Measurements from ENCODE around the gene MFAP1.

Gene MFAP1

DNA sequence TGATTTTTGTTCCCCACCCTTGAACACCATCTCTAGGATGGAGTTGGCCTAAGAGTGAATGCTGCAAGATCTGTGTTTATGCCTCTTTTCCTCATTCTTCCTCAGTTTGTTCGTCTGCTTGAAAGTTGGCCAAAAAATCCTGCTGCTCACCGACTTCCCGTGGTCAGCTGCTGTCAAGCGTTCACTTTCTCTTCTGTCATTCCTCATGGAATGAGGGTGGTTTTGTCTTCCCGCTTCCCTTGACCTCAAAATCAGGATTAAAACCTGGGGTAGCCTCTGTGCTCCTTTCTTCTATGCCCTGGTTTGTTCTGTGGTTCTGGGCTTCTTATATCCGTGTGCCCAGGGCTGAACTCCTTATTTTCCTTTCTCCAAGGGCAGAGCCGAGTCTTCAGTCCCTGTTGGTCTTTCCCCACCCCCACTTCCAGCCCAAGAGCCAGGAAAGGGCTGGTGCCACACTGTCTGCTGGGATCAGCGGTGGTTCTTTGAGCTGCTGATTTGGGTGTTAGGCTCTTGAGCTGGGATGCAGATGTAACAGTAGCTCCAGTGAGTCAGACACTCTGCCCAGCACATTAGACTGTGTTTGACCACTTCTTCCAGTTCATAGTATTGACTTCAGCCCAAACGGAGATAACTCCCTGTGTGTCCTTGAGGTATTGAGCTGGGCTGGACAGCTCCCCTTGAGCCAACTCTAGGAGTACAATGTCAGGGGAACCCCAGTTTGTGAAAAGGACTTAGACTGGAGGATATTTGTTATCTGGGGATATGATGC is 30.0 kb downstream of the MFAP1 start:
- no peak for DNase-seq
- Histone ChIP-seq H3K27ac (ENCODE audit: insufficient read depth in 1 of 2, low read depth in 1 of 2, low read length in 2 of 2, poor library complexity in 1 of 2, severe bottlenecking in 2 of 2) (no peak overlapping the region), H3K4me3 (ENCODE audit: control insufficient read depth in 1 of 7, extremely low read depth in 1 of 7, insufficient read depth in 4 of 7, low read depth in 2 of 7, low read length in 6 of 7) (peak overlapping the region in 1 of 7 experiments; percentile 99), H3K27me3 (replicated peaks in 2 of 5; ENCODE audit: control insufficient read depth in 4 of 5, insufficient read depth in 5 of 5, low read length in 4 of 5) (no peaks in the 10 kb centered on the region), H3K4me1 (ENCODE audit: control extremely low read depth in 1 of 4, control insufficient read depth in 4 of 4, insufficient read depth in 4 of 4, low read length in 3 of 4) (peaks cover 3 to 26% (median 14%) of the 10 kb centered on the region in 4 experiments), H3K36me3 (ENCODE audit: control insufficient read depth in 4 of 4, insufficient read depth in 4 of 4, low read length in 3 of 4) (peaks cover 17 to 58% (median 48%) of the 10 kb centered on the region in 4 experiments), H3K9me3 (ENCODE audit: control extremely low read depth in 1 of 5, control insufficient read depth in 4 of 5, insufficient read depth in 2 of 5, low read depth in 1 of 5, low read length in 4 of 5) (no peaks in the 10 kb centered on the region)
- ChIA-PET POLR2A (interaction anchor here (0.9 to 1.3 kb wide), 2 partner anchors 16 to 30 kb away, joined by 3 to 5 read pairs; partner anchors contain the start of gene MFAP1), CTCF (interaction anchor here (1.3 to 6.3 kb wide), 3 partner anchors 10 to 17 kb away, joined by 5 to 37 read pairs (median 6); partner anchors contain the start of gene ELL3)
- WGBS (ENCODE audit: insufficient coverage) = 98% methylated on average over 8 of the region's 9 CpGs

- WGBS (ENCODE audit: insufficient coverage) = 91% methylated on average over 10 of the region's 10 CpGs
- POLR2A ChIA-PET = interaction anchor here (0.9 kb wide), 1 partner anchor 17 kb away, joined by 5 read pairs; no protein-coding TSS in a partner anchor
- no peak for DNase-seq
- Histone ChIP-seq H3K4me1 (ENCODE audit: control extremely low read depth in 1 of 4, control insufficient read depth in 4 of 4, insufficient read depth in 4 of 4, low read length in 3 of 4) (peaks cover 3 to 26% (median 13%) of the 10 kb centered on the region in 4 experiments), H3K27ac (ENCODE audit: insufficient read depth in 1 of 2, low read depth in 1 of 2, low read length in 2 of 2, poor library complexity in 1 of 2, severe bottlenecking in 2 of 2) (peak overlapping the region in 1 of 2 experiments; percentile 12), H3K9me3 (ENCODE audit: control extremely low read depth in 1 of 5, control insufficient read depth in 4 of 5, insufficient read depth in 2 of 5, low read depth in 1 of 5, low read length in 4 of 5) (no peaks in the 10 kb centered on the region), H3K4me3 (ENCODE audit: control insufficient read depth in 1 of 7, extremely low read depth in 1 of 7, insufficient read depth in 4 of 7, low read depth in 2 of 7, low read length in 6 of 7) (peak overlapping the region in 6 of 7 experiments; percentile 96 to 100 (median 98)), H3K27me3 (replicated peaks in 2 of 5; ENCODE audit: control insufficient read depth in 4 of 5, insufficient read depth in 5 of 5, low read length in 4 of 5) (no peaks in the 10 kb centered on the region), H3K36me3 (ENCODE audit: control insufficient read depth in 4 of 4, insufficient read depth in 4 of 4, low read length in 3 of 4) (peaks cover 13 to 50% (median 42%) of the 10 kb centered on the region in 4 experiments)
- CTCF ChIA-PET = interaction anchor here (0.6 to 6.3 kb wide), 5 partner anchors 9 to 1144 kb away, joined by 3 to 37 read pairs (median 5); partner anchors contain the start of gene ELL3
Observed at GRCh38 chr15:43793647-43794046, 30.8 kb downstream of the MFAP1 start.

- DNase-seq = no peak
- Histone ChIP-seq H3K4me1 (ENCODE audit: control extremely low read depth in 1 of 4, control insufficient read depth in 4 of 4, insufficient read depth in 4 of 4, low read length in 3 of 4) (peaks cover 3 to 26% (median 13%) of the 10 kb centered on the region in 4 experiments), H3K9me3 (ENCODE audit: control extremely low read depth in 1 of 5, control insufficient read depth in 4 of 5, insufficient read depth in 2 of 5, low read depth in 1 of 5, low read length in 4 of 5) (no peaks in the 10 kb centered on the region), H3K36me3 (ENCODE audit: control insufficient read depth in 4 of 4, insufficient read depth in 4 of 4, low read length in 3 of 4) (peaks cover 12 to 46% (median 40%) of the 10 kb centered on the region in 4 experiments), H3K27ac (ENCODE audit: insufficient read depth in 1 of 2, low read depth in 1 of 2, low read length in 2 of 2, poor library complexity in 1 of 2, severe bottlenecking in 2 of 2) (peak overlapping the region; percentile 97 to 99), H3K27me3 (replicated peaks in 2 of 5; ENCODE audit: control insufficient read depth in 4 of 5, insufficient read depth in 5 of 5, low read length in 4 of 5) (no peaks in the 10 kb centered on the region), H3K4me3 (ENCODE audit: control insufficient read depth in 1 of 7, extremely low read depth in 1 of 7, insufficient read depth in 4 of 7, low read depth in 2 of 7, low read length in 6 of 7) (peak overlapping the region; percentile 78 to 100 (median 98))
- POLR2A ChIA-PET = interaction anchor here (0.9 to 1.6 kb wide), 2 partner anchors 16 to 22 kb away, joined by 4 to 5 read pairs; partner anchors contain the start of gene ELL3
- 7% methylated on average over 32 of the region's 33 CpGs for WGBS (ENCODE audit: insufficient coverage)
- CTCF ChIA-PET = interaction anchor here (0.6 to 6.3 kb wide), 5 partner anchors 9 to 1143 kb away, joined by 3 to 37 read pairs (median 5); partner anchors contain the start of gene ELL3
Observed at GRCh38 chr15:43792761-43793476, 31.6 kb downstream of the MFAP1 start.

GRCh38 chr15:43791993-43792760 is 32.3 kb downstream of the MFAP1 start, which contains the start of gene SERF2:
Gene SERF2, plus strand, starts transcription at chr15:43792320. Its CDS starts 57 bp downstream, at chr15:43792377.
- Histone ChIP-seq H3K36me3 (ENCODE audit: control insufficient read depth in 4 of 4, insufficient read depth in 4 of 4, low read length in 3 of 4) (peaks cover 12 to 41% (median 36%) of the 10 kb centered on the region in 4 experiments), H3K9me3 (ENCODE audit: control extremely low read depth in 1 of 5, control insufficient read depth in 4 of 5, insufficient read depth in 2 of 5, low read depth in 1 of 5, low read length in 4 of 5) (no peaks in the 10 kb centered on the region), H3K27ac (ENCODE audit: insufficient read depth in 1 of 2, low read depth in 1 of 2, low read length in 2 of 2, poor library complexity in 1 of 2, severe bottlenecking in 2 of 2) (peak within 1 kb of the TSS; percentile 97 to 99), H3K27me3 (replicated peaks in 2 of 5; ENCODE audit: control insufficient read depth in 4 of 5, insufficient read depth in 5 of 5, low read length in 4 of 5) (no peaks in the 10 kb centered on the region), H3K4me3 (ENCODE audit: control insufficient read depth in 1 of 7, extremely low read depth in 1 of 7, insufficient read depth in 4 of 7, low read depth in 2 of 7, low read length in 6 of 7) (peak within 1 kb of the TSS; percentile 78 to 100 (median 98)), H3K4me1 (ENCODE audit: control extremely low read depth in 1 of 4, control insufficient read depth in 4 of 4, insufficient read depth in 4 of 4, low read length in 3 of 4) (peaks cover 3 to 26% (median 13%) of the 10 kb centered on the region in 4 experiments)
- 0% methylated on average over 40 of the region's 66 CpGs for WGBS (ENCODE audit: insufficient coverage)
- peak; percentile 100 for DNase-seq
- CTCF ChIA-PET = interaction anchor here (1.4 to 6.3 kb wide), 4 partner anchors 10 to 22 kb away, joined by 4 to 37 read pairs (median 6); partner anchors contain the start of gene ELL3
- POLR2A ChIA-PET = interaction anchor here (0.9 to 1.6 kb wide), 2 partner anchors 16 to 22 kb away, joined by 4 to 5 read pairs; partner anchors contain the start of gene ELL3

- Histone ChIP-seq H3K36me3 (ENCODE audit: control insufficient read depth in 4 of 4, insufficient read depth in 4 of 4, low read length in 3 of 4) (peaks cover 0 to 14% (median 12%) of the 10 kb centered on the region in 4 experiments), H3K4me3 (ENCODE audit: control insufficient read depth in 1 of 7, extremely low read depth in 1 of 7, insufficient read depth in 4 of 7, low read depth in 2 of 7, low read length in 6 of 7) (no peak overlapping the region), H3K27me3 (replicated peaks in 2 of 5; ENCODE audit: control insufficient read depth in 4 of 5, insufficient read depth in 5 of 5, low read length in 4 of 5) (no peaks in the 10 kb centered on the region), H3K27ac (ENCODE audit: insufficient read depth in 1 of 2, low read depth in 1 of 2, low read length in 2 of 2, poor library complexity in 1 of 2, severe bottlenecking in 2 of 2) (no peak overlapping the region), H3K9me3 (ENCODE audit: control extremely low read depth in 1 of 5, control insufficient read depth in 4 of 5, insufficient read depth in 2 of 5, low read depth in 1 of 5, low read length in 4 of 5) (no peaks in the 10 kb centered on the region), H3K4me1 (ENCODE audit: control extremely low read depth in 1 of 4, control insufficient read depth in 4 of 4, insufficient read depth in 4 of 4, low read length in 3 of 4) (peaks cover 3 to 21% (median 13%) of the 10 kb centered on the region in 4 experiments)
- DNase-seq = no peak
- 80% methylated on average over 1 of the region's 3 CpGs for WGBS (ENCODE audit: insufficient coverage)
- ChIA-PET POLR2A (interaction anchor here (1.1 to 2.2 kb wide), 2 partner anchors 11 to 13 kb away, joined by 4 to 6 read pairs; partner anchors contain the start of genes ELL3, HYPK and SERINC4), CTCF (interaction anchor here (0.8 to 6.3 kb wide), 2 partner anchors 12 to 18 kb away, joined by 3 to 37 read pairs; partner anchors contain the start of gene ELL3)
Observed at GRCh38 chr15:43789409-43789808, 35.1 kb downstream of the MFAP1 start.

GRCh38 chr15:43779016-43779415 is 45.5 kb downstream of the MFAP1 start:
- ChIA-PET POLR2A (no interaction called here), CTCF (interaction anchor here (1.4 to 3.5 kb wide), 2 partner anchors 10 to 12 kb away, joined by 5 to 37 read pairs; partner anchors contain the start of gene SERF2)
- no peak for DNase-seq
- H3K4me3 ChIP-seq (ENCODE audit: control insufficient read depth in 1 of 7, extremely low read depth in 1 of 7, insufficient read depth in 4 of 7, low read depth in 2 of 7, low read length in 6 of 7) = no peak overlapping the region
- no peaks in the 10 kb centered on the region for H3K9me3 ChIP-seq (ENCODE audit: control extremely low read depth in 1 of 5, control insufficient read depth in 4 of 5, insufficient read depth in 2 of 5, low read depth in 1 of 5, low read length in 4 of 5)
- H3K27ac ChIP-seq (ENCODE audit: insufficient read depth in 1 of 2, low read depth in 1 of 2, low read length in 2 of 2, poor library complexity in 1 of 2, severe bottlenecking in 2 of 2) = no peak overlapping the region
- H3K4me1 ChIP-seq (ENCODE audit: control extremely low read depth in 1 of 4, control insufficient read depth in 4 of 4, insufficient read depth in 4 of 4, low read length in 3 of 4) = peaks cover 0 to 19% (median 10%) of the 10 kb centered on the region in 4 experiments
- peaks cover 0 to 2% (median 0%) of the 10 kb centered on the region in 4 experiments for H3K36me3 ChIP-seq (ENCODE audit: control insufficient read depth in 4 of 4, insufficient read depth in 4 of 4, low read length in 3 of 4)
- H3K27me3 ChIP-seq (replicated peaks in 2 of 5; ENCODE audit: control insufficient read depth in 4 of 5, insufficient read depth in 5 of 5, low read length in 4 of 5) = no peaks in the 10 kb centered on the region
- WGBS (ENCODE audit: insufficient coverage) = 100% methylated on average over 1 of the region's 1 CpG

Measured in common myeloid progenitor, CD34-positive (primary cell).